HG02763 (cell line): ENCODE data around the gene MICAL2.

Experiments used
- ATAC-seq: cut with Tn5 transposase; IDR thresholded peaks from one replicate; pipeline ENCODE4 v1.9.1; 2021; ENCODE audit warnings: mild to moderate bottlenecking, moderate library complexity; ENCODE audit not compliant: unreplicated experiment

Gene MICAL2

GRCh38 chr11:12241401-12241800 lies 131.0 kb downstream of the MICAL2 start:
- ATAC-seq: no peak

GRCh38 chr11:12241971-12242672 lies 131.7 kb downstream of the MICAL2 start:
- ATAC-seq: no peak

- no peak for ATAC-seq
Observed at GRCh38 chr11:12242966-12243365, 132.6 kb downstream of the MICAL2 start.

GRCh38 chr11:12243486-12243885 lies 133.1 kb downstream of the MICAL2 start:
- ATAC-seq: no peak

GRCh38 chr11:12243911-12244550 lies 133.6 kb downstream of the MICAL2 start:
- ATAC-seq: no peak

- ATAC-seq: no peak
Observed at GRCh38 chr11:12245091-12245490, 134.7 kb downstream of the MICAL2 start.

- ATAC-seq: no peak
Observed at GRCh38 chr11:12245549-12246016, 135.2 kb downstream of the MICAL2 start.

- ATAC-seq: no peak
Observed at GRCh38 chr11:12246147-12246546, 135.8 kb downstream of the MICAL2 start.

- ATAC-seq: no peak
Observed at GRCh38 chr11:12246989-12247388, 136.6 kb downstream of the MICAL2 start.

GRCh38 chr11:12247543-12248254 lies 137.3 kb downstream of the MICAL2 start:
- no peak for ATAC-seq

- no peak for ATAC-seq
Observed at GRCh38 chr11:12248330-12248729, 137.9 kb downstream of the MICAL2 start.

GRCh38 chr11:12249590-12250260 lies 139.3 kb downstream of the MICAL2 start:
- no peak for ATAC-seq

GRCh38 chr11:12251666-12252560 lies 141.5 kb downstream of the MICAL2 start:
- no peak for ATAC-seq

- ATAC-seq: no peak
Observed at GRCh38 chr11:12253843-12254281, 143.5 kb downstream of the MICAL2 start.

- no peak for ATAC-seq
Observed at GRCh38 chr11:12258451-12258850, 148.1 kb downstream of the MICAL2 start.

- ATAC-seq: no peak
Observed at GRCh38 chr11:12259956-12260355, 149.6 kb downstream of the MICAL2 start.

GRCh38 chr11:12260731-12261521 lies 150.5 kb downstream of the MICAL2 start:
- no peak for ATAC-seq

- ATAC-seq: no peak
Observed at GRCh38 chr11:12261551-12261950, 151.2 kb downstream of the MICAL2 start.

GRCh38 chr11:12263141-12263693 lies 152.8 kb downstream of the MICAL2 start:
- ATAC-seq: no peak
